Islet of Langerhans (tissue), 1 donor: ENCODE data around the gene STAT4.

ENCODE experiments used
- FAIRE-seq: peaks from one replicate; lab custom pipeline; 2011; peaks lifted over from hg19 to GRCh38; lab: Jason Lieb, UNC

STAT4 gene

DNA sequence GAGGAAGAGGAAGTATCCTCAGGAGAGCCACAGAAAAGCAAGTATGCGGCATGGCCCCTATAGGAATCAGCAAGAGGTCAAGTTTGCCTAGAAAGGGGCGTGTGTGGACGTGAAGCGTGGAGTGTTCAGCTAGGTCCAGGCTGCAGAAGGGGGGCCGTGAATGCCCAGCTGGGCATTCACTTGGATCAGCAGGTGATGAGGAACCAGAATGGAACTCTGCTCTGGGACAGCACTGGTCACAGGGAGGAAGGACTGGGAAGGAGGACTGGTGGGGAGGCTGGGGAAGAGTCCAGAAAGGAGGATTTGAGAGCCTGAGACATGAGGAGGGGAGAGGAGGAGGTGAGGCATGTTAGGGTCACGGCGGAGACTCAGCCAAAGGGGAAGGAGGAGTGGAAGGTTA, 156.6 kb downstream of the STAT4 start:
- no peak for FAIRE-seq

GRCh38 chr2:190993292-190993643, 157.5 kb downstream of the STAT4 start:
- FAIRE-seq = peak; percentile 30

DNA sequence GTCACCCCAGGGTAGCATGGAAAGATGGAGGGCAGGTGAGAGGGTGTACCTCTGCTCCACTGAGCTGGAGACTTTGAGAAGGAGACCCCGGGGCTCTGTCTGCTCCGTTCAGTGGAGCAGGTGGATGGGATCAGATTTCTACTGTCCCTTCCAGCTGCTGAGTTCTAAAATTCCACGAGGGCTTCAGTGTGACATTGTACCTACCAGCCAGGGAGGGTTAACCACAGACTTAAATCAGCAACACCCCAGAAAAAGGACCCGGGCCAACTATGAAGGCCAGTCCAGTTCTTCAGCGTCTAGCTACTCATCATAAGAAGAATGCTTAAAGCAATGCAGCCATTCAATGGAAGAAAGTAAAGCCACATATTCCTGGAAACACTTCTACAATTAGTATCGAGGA, 160.7 kb downstream of the STAT4 start:
- no peak for FAIRE-seq

- FAIRE-seq = no peak
These were observed 161.9 kb downstream of the STAT4 start for GRCh38 chr2:190988910-190989309.

DNA sequence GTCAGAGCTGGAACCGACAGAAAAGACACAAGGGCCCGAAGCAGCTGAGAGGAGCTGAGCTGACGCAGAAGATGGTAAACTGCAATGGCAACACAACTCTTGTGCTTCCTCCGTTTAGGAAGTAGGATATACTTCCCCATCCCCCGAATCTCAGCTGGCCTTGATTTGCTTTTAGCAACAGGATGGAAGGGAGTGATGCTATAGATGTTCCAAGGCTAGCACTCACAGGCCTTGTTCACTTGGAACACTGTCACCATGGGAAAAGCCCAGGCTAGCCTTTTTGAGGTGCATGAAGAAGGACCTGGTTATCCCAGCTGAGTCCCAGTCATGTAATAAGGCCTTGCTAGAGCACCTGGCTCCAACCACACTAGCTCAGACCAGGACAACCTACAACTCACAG, 162.9 kb downstream of the STAT4 start:
- no peak for FAIRE-seq

DNA sequence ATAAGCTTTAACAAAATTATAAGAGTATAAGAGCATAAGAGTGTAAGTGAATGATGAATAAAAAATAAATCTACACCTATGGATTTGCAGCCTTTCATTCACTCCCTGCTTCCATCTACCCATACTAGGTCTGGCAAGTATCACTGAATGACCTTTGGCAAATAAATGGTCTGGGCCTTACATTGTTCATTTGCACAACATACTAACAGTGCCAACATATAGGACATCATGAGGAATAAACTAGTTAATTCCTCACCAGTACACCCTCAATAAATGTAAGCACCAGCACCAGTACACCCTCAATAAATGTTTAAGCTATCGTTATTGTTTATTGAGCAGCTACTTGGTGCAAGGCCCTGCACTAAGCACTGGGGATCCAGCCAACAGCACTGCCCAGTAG, 163.7 kb downstream of the STAT4 start:
- FAIRE-seq = no peak

- FAIRE-seq = no peak
These were observed 164.4 kb downstream of the STAT4 start for GRCh38 chr2:190986221-190986953.

DNA sequence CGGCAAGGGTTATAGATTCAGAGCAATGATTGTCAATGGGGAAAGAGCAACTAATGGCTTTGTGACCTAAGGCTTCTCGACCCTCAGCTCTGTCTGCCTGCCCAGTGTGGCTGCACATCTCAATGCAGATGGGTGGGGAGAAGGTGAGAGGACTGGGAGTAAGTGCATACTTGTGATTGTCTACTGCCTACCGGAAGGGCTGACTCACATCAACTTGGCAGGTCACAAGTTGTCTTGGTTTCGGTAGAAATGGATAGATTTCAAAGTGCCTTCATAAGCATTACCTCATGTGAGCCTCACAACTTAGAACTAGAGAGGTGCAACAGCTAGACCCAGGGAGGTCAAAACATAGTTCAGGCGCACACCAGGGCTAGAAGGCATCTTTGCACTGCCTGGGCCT, 166.2 kb downstream of the STAT4 start:
- no peak for FAIRE-seq

DNA sequence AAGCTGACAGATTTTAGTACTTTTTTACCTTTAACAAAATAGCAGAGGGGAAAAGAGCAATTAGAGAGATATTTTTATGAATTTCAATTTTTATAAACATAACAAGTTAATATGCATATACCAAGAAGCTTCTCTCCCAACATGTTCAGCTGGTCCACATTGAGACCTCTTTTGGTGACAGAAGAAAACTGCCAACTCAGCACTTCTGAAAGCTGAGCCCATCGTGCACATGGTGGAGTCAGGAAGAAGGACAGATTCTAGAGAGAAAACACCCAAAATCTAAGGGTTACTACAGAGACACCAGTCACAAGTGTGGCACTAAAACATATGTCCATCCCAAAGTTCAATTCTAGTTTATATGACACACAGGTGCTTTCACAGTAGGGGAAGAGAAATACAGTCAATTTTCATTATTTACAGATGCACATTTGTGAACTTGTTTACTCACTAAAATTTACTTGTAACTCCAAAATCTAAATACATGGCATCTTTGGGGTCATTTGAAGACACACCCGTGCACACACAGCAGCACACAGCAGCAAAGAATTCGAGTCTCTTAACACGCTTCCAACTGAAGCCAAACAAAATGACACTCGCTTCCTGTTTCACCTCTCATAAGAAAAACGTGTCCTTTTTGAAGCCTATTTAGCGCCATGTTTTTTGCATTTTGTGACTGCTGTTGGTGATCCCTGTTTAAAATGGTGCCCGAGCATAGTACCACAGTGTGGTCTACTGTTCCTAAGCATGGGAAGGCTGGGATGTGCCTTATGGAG, 168.3 kb downstream of the STAT4 start:
- FAIRE-seq = no peak

DNA sequence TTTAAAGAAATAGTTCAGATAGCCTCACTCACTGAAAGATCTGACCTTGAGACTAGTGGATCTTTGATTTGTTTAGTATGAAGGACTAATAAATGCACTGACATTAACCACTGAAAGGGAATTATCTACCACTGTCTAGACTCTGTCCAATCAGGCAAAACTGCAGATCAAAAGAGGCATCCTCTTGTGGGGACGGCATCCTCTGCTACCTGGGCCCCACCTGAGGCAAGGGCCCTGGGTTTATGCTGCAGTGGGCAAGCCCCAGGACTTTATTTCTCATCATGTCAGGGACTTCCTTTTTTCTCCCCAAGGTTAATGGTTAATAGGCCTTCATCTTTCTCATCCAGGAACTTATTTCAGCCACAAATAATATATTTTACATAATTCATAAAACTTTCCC, 169.1 kb downstream of the STAT4 start:
- FAIRE-seq = no peak

- FAIRE-seq = no peak
These were observed 169.5 kb downstream of the STAT4 start for GRCh38 chr2:190981333-190981732.

DNA sequence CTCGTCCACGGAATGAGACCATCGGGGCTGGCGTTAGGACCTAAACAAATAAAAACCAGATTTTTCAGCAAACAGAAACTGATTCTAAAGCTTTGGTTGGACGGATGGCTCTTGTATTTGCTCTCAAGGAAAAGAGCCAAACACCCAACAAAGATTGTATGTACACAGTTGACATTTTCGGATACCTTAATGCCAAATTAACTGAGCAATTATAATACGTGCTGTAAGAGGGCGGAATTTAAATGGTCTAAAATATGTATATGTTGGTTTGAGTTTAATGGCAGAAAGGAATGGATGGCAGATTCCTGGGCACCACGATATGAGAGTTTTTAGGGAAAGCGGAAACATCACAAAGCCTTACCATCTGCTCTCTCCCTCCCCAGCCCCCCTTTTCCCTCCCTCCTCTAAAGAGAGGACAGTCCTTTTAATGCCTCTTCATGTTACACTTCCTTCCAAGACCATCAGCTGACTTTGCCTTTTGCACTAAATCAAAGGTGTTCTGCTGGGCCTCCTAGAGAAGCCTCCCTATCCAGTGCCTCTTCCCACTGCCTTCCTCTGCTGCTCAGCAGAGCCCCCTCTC, 170.1 kb downstream of the STAT4 start:
- FAIRE-seq = no peak

- no peak for FAIRE-seq
These were observed 170.7 kb downstream of the STAT4 start for GRCh38 chr2:190979906-190980629.
